ENCODE data around the gene PALD1.

DNA sequence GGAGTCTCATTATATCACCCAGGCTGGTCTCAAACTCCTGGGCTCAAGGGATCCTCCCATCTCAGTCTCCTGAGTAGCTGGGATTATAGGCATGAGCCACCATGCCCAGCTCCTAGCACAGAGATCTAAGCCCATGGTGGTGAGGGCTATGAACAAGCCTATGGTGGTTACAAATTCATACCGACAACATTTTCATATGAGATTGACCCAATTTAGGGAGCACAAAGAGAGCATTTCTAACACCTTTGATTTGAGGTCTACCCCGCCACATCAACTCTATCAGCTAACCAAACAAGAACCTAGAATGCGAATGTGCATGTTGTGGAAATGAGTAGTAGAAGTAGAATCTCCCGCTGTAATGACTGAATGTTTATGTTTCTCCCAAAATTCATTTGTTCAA lies 138.2 kb downstream of the PALD1 start:
- no peak for TF ChIP-seq POLR2AphosphoS5 (IDR thresholded peaks at IDR 0.05; ENCODE audit: low read depth, low read length)
- TF ChIP-seq POLR2A (IDR thresholded peaks at IDR 0.05; ENCODE audit: low read depth, low read length) = no peak
- TF ChIP-seq TAF1 (IDR thresholded peaks at IDR 0.05; ENCODE audit: borderline replicate concordance, low read depth, low read length) = no peak

All from GM12892 (cell line).